Measurements from ENCODE around the gene VSIG10L.

GRCh38 chr19:51329411-51329810 is 12.5 kb downstream of the VSIG10L start:
- no peak for TF ChIP-seq EZH2phosphoT487 (IDR thresholded peaks at IDR 0.05; ENCODE audit: insufficient read depth, low read depth)
- no peak for TF ChIP-seq EZH2 (IDR thresholded peaks at IDR 0.05; ENCODE audit: insufficient read depth, poor library complexity, severe bottlenecking)
